HL-60 (cell line): ENCODE measurements around the gene SYT13.

Experiments used
- DNase-seq, 2 experiments: peaks; one replicate each; pipeline ENCODE4 v3.0.0-alpha.2; 2010 to 2020; ENCODE audit warnings: low read depth in 1 of 2, low spot score in 1 of 2
- H3K27ac ChIP-seq: fragments of 250-450 bp; sonication (Bioruptor Pico); replicated peaks from 2 replicates; pipeline ENCODE4 v1.5.1; 2020; ENCODE audit warnings: mild to moderate bottlenecking, moderate library complexity
- H3K27me3 ChIP-seq: fragments of 250-450 bp; sonication (Bioruptor Pico); 2 replicates; pipeline ENCODE4 v1.5.1; 2021; ENCODE audit warnings: mild to moderate bottlenecking, moderate library complexity; ENCODE audit not compliant: insufficient read depth, poor library complexity, severe bottlenecking
- H3K4me3 ChIP-seq: replicated peaks from 2 replicates; pipeline ENCODE4 v1.5.1; 2011; ENCODE audit warnings: mild to moderate bottlenecking, control low read depth, low read length; ENCODE audit not compliant: insufficient read depth
- CTCF ChIP-seq: IDR thresholded peaks from one replicate; pipeline ENCODE4 v1.5.1; 2011; ENCODE audit warnings: low read length, control low read depth, inconsistent platforms; ENCODE audit not compliant: insufficient read depth
- GABPA ChIP-seq: IDR thresholded peaks from 2 replicates; pipeline ENCODE4 v1.6.1; 2012; ENCODE audit warnings: low read depth
- POLR2AphosphoS5 ChIP-seq: IDR thresholded peaks from 2 replicates; pipeline ENCODE4 v1.6.1; 2012; ENCODE audit warnings: low read depth
- SPI1 ChIP-seq: IDR thresholded peaks from 2 replicates; pipeline ENCODE4 v1.6.1; 2012; ENCODE audit warnings: low read depth, mild to moderate bottlenecking, borderline replicate concordance
- TF ChIP-seq, protein P1 (sequence below): IDR thresholded peaks from 2 replicates; pipeline ENCODE4 v1.6.1; 2012; ENCODE audit warnings: low read depth; ENCODE audit not compliant: insufficient replicate concordance

Gene SYT13

GRCh38 chr11:45258982-45259530 is 27.1 kb downstream of the SYT13 start:
- TF ChIP-seq CTCF (no peak), SPI1 (no peak), GABPA (no peak), POLR2AphosphoS5 (no peak)
- TF ChIP-seq, protein P1, sequence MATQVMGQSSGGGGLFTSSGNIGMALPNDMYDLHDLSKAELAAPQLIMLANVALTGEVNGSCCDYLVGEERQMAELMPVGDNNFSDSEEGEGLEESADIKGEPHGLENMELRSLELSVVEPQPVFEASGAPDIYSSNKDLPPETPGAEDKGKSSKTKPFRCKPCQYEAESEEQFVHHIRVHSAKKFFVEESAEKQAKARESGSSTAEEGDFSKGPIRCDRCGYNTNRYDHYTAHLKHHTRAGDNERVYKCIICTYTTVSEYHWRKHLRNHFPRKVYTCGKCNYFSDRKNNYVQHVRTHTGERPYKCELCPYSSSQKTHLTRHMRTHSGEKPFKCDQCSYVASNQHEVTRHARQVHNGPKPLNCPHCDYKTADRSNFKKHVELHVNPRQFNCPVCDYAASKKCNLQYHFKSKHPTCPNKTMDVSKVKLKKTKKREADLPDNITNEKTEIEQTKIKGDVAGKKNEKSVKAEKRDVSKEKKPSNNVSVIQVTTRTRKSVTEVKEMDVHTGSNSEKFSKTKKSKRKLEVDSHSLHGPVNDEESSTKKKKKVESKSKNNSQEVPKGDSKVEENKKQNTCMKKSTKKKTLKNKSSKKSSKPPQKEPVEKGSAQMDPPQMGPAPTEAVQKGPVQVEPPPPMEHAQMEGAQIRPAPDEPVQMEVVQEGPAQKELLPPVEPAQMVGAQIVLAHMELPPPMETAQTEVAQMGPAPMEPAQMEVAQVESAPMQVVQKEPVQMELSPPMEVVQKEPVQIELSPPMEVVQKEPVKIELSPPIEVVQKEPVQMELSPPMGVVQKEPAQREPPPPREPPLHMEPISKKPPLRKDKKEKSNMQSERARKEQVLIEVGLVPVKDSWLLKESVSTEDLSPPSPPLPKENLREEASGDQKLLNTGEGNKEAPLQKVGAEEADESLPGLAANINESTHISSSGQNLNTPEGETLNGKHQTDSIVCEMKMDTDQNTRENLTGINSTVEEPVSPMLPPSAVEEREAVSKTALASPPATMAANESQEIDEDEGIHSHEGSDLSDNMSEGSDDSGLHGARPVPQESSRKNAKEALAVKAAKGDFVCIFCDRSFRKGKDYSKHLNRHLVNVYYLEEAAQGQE = no peak
- Histone ChIP-seq H3K27ac (no peak overlapping the region), H3K4me3 (no peak overlapping the region), H3K27me3 (no peaks in the 10 kb centered on the region)
- DNase-seq = no peak

- H3K27me3 ChIP-seq = no peaks in the 10 kb centered on the region
- no peak overlapping the region for H3K27ac ChIP-seq
- DNase-seq = no peak
- no peak overlapping the region for H3K4me3 ChIP-seq
- TF ChIP-seq, protein P1 = no peak
- TF ChIP-seq GABPA (no peak), POLR2AphosphoS5 (no peak), CTCF (no peak), SPI1 (no peak)
Measured at GRCh38 chr11:45254070-45254469, 32.1 kb downstream of the SYT13 start.

GRCh38 chr11:45253640-45254039 is 32.5 kb downstream of the SYT13 start:
- DNase-seq = no peak
- no peaks in the 10 kb centered on the region for H3K27me3 ChIP-seq
- H3K4me3 ChIP-seq = no peak overlapping the region
- H3K27ac ChIP-seq = no peak overlapping the region
- TF ChIP-seq POLR2AphosphoS5 (no peak), GABPA (no peak), CTCF (no peak), SPI1 (no peak)
- TF ChIP-seq, protein P1 = no peak
